HG02870 (cell line): ENCODE results near the gene IGSF8.
A peak's percentile ranks its signal among the peaks of the same experiment; 100 is the strongest.

Source experiments
- ATAC-seq: cut with Tn5 transposase; IDR thresholded peaks from one replicate; pipeline ENCODE4 v1.9.1; 2021; ENCODE audit warnings: mild to moderate bottlenecking, moderate library complexity; ENCODE audit not compliant: unreplicated experiment

The IGSF8 gene

DNA sequence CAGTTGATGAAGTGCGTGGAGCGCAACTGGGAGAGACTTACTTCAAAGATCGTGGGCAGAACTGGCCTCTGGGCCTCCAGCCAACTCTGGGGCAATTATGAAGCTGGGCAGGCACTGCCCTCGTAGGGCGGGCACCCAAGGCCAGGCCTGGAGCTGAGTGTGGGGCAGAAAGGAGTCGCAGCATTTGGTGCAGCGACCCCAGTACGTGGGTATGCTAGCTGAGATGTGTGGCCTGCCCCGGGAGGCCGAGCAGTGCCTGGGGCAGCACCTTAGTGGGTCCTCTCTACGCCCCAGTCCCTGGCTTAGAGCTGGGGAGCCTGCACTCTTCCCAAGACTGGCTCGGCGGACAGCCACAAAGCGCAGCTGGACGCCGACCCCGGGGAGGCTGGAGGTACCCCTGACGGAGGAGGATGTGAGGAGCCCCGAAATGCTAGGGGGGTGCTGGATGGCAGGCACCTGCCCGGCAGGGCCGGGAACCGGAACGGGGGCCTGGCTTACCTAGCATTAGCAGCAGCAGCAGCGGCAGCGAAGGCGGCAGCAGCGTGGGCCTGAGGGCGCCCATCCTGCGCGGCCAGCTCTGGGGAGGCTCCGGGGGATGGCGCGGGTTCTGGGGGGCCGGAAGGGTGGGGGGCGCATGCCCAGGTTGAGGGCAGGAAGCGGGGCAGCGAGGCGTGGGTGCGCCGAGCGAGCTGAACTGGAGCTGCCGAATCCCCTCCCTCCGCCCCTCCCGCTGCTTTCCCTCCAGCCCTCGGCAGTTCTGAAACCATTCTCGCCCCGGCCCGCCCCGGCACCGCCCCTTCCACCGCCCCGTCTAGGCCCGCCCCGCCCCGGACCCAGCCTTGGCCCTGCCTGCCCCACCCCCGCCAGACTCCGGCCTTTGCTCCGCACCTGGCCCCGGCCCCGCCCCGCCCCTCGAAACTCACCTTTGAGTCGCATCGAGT is at the start of gene IGSF8:
Gene IGSF8 (minus strand): TSS at position 709 of the 941 bp plus-strand sequence. CDS start 147 bp downstream, at position 562.
- peak; percentile 33 for ATAC-seq

- ATAC-seq = no peak
Observed at GRCh38 chr1:160148121-160148520, 49.7 kb upstream of the IGSF8 start.

DNA sequence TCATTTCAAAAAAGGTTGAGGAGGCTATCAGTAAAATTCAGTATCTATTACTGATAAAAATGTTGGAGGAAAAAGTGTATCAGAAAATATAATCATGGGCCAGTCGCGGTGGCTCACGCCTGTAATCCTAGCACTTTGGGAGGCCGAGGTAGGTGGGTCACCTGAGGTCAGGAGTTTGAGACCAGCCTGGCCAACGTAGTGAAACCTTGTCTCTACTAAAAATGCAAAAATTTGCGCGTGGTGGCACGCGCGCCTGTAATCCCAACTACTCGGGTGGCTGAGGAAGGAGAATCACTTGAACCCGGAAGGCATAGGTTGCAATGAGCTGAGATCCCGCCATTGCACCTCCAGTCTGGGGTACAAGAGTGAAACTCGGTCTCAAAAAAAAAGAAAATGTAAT is 47.7 kb upstream of the IGSF8 start:
- no peak for ATAC-seq

- no peak for ATAC-seq
Observed at GRCh38 chr1:160144921-160145320, 46.5 kb upstream of the IGSF8 start.

DNA sequence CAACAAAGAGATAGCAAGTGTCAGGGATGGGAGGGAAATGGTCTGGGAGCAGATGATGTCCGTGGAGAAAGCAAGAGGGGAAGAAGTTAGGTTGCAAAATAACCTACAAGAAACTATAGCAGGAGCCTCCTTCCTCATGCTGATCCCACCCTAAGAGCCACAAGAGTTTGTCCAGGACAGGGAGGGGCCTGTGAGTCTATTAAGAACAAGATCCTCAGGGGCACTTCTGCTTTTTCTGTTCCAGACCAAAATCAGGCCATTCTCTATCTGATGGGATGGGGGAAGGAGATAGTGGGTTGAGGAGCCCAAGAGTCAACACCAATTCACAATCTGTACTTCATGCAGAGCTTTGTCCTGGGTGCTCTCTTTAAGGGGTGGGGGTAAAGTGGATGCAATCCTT is 45.3 kb upstream of the IGSF8 start:
- no peak for ATAC-seq

- no peak for ATAC-seq
Observed at GRCh38 chr1:160139840-160140239, 41.4 kb upstream of the IGSF8 start.

DNA sequence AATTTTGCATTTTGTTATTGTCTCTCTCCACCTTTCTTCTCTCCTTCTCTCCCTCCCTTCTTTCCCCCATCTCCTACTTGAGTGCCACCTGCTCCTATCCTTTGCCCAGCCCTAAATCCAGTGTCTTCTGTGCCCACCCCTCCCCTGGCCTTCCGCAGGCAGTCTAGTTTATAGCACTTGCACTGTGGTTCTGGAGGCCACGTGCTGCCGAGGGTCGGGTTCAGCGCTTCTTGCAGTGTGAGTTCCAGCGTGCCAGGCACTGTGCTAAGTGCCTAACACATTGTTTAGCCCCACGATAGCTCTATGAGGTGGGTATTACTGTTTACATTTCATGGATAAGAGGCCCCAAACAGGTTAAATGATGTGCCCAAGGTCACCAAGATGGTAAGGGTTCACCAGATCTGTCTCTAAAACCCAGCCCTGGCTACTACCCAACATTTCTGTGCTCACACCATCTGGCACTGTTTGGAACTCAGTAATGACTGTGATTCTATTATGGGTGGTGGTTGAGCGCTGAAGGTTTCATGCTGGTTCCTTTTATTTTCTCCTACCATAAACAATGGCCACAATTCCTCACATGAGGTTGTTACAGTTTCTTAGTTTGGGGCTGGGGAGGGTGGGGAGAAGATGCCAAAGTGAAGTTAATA is 38.9 kb upstream of the IGSF8 start:
- no peak for ATAC-seq

DNA sequence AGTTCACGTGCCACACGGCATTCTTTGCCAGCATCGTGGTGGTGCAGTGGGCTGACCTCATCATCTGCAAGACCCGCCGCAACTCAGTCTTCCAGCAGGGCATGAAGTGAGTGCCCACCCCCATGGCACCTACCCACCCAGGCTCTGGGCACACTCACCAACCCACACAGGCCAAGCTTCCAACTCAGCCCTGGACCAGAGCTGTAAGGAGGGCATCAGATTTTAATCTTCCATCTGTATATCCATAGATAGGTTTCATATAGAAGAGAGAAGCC is 38.4 kb upstream of the IGSF8 start:
- ATAC-seq = no peak

GRCh38 chr1:160136121-160136925 is 37.9 kb upstream of the IGSF8 start:
- no peak for ATAC-seq

GRCh38 chr1:160134791-160135572 is 36.6 kb upstream of the IGSF8 start:
- ATAC-seq = no peak

GRCh38 chr1:160133990-160134770 is 35.8 kb upstream of the IGSF8 start:
- ATAC-seq = no peak

DNA sequence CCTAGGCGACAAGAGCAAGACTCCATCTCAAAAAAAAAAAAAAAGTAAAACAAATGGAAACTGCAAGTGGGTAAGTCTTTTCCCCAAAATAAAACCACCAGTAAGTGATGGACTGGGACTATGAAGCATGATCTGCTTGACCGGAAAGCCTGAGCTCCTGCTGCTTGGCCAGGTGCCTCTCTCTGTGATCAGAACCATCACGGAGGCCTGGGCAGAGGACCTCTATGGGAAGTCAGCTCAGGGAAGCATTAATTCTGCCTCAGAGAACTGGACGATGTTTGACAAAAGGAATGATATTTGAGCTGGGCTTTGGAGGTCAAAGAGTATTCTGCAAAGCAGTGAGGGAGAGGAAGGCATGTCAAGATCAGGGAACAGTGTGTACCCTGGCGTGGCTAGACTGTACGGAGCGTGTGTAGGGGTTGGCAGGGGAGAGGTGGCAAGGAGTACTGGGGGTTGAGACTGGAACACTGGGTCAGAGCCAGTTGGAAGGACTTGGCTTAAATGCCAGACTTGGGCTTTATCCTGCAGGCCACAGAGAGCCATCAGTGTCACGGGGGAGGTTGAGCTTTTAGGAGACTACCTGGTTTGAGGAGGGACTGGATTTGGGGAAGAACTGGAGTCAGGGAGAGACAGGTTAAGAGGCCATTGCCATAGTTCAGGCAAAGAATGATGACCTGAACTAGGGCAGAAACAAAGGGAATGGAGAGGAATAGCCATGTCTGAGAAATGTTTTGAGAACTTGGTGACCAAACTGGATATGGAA is 33.6 kb upstream of the IGSF8 start:
- no peak for ATAC-seq

GRCh38 chr1:160130939-160131338 is 32.5 kb upstream of the IGSF8 start:
- ATAC-seq = no peak

DNA sequence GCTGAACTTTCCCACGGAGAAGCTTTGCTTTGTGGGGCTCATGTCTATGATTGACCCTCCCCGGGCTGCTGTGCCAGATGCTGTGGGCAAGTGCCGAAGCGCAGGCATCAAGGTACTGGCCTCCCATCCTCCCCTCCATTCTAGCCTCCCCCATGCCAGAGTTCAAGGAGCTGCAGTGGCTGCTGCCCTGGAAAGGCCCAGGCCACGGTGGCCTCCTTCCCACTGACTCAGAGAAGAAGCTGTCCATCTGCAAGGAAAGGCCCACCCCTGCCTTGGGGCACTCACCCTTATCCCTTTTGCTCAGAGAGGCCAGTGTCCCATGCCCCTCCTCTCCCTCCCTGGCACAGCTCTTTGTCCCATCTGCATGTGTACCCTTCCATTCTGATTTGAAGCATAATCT is 32.1 kb upstream of the IGSF8 start:
- ATAC-seq = no peak

DNA sequence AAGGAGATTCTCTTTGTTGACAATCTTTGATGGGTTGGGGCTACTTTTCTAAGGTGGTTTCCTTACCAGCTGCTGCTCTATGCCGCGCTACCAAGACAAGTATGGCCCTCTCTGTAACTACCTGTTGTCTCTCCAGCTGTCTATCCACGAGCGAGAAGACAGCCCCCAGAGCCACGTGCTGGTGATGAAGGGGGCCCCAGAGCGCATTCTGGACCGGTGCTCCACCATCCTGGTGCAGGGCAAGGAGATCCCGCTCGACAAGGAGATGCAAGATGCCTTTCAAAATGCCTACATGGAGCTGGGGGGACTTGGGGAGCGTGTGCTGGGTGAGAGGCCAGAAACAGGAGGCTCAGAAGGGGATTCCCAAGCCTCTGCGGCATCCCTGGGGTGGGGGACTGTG is 31.5 kb upstream of the IGSF8 start:
- no peak for ATAC-seq

GRCh38 chr1:160129558-160129957 is 31.1 kb upstream of the IGSF8 start:
- ATAC-seq = no peak

DNA sequence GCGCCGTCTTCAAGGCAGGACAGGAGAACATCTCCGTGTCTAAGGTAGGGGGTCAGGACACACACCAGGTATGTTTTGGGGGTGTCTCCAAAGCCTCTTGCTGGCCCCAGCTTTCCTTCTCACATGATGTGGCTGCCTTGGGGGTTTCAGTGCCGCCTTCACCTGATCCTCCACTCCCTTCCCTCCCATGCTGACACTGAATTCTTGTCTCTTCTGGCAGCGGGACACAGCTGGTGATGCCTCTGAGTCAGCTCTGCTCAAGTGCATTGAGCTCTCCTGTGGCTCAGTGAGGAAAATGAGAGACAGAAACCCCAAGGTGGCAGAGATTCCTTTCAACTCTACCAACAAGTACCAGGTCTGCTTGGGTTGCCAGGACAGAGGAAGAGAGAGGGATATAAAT is 30.6 kb upstream of the IGSF8 start:
- no peak for ATAC-seq

DNA sequence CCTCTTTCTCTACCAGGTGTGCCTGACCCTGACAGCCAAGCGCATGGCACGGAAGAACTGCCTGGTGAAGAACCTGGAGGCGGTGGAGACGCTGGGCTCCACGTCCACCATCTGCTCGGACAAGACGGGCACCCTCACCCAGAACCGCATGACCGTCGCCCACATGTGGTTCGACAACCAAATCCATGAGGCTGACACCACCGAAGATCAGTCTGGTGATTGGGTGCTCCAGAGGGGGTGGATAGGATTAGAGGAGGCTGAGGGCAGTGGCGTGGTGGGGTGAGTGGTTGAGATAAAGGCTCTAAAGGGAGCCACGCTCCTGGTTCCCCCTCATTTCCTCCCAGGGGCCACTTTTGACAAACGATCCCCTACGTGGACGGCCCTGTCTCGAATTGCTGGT is 30.2 kb upstream of the IGSF8 start:
- ATAC-seq = no peak

DNA sequence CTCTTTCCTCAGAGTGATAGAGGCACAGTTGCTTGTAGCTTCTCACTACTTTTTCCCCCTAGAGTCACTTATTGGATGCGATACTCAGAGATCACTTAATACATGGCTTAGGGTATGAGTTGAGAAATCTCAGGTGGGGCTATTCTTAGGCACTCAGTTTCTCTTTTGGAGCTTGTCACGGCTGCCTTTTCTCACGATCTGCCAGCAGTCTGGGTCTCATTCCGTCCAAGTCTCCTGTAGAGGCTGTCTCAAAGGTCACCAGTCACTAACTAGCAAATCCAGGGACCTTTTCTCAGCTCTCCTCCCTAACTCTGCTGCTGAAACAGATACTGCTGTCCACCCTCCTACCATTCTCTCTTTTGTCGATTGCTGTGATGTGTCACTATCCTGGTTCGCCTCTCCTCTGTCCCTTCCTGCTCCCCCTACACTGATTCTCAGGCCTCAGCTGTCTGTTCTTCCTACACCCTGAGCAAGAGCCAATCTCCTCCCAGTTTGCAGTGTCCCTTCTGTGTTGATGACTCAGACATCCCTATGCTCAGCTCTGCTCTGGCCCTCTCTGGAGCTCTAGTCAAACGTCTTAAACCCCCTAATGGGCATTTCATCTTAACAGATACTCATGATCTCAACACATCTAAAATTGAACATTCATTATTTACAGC is 29.6 kb upstream of the IGSF8 start:
- no peak for ATAC-seq
